ENCODE results near the gene RHOBTB3. TPM values are rescaled to one million over a fixed set of nuclear protein-coding genes. Genes with fewer than 3 reads are reported as not detected.

Gene RHOBTB3
- total RNA-seq, 1 experiment from 2014 or later, result 95.2 TPM

- Histone ChIP-seq H3K27me3 (ENCODE audit: control insufficient read depth, insufficient read depth, low read length) (no peaks in the 10 kb centered on the region), H3K9me3 (ENCODE audit: control insufficient read depth, insufficient read depth, low read depth, low read length) (no peaks in the 10 kb centered on the region), H3K27ac (ENCODE audit: low read length) (no peak overlapping the region; the same call in 1 of the 2 replicates), H3K4me1 (ENCODE audit: control insufficient read depth, insufficient read depth, low read length) (peaks cover 23% of the 10 kb centered on the region), H3K36me3 (ENCODE audit: control insufficient read depth, insufficient read depth, low read length) (peaks cover 2% of the 10 kb centered on the region; the same call in 1 of the 2 replicates), H3K4me3 (ENCODE audit: low read depth in 2 of 2, low read length in 2 of 2) (no peak overlapping the region)
- DNase-seq (ENCODE audit: low read depth, low spot score) (no peak), ATAC-seq (no peak)
- BruUV-seq (replicated peaks), result no TSS peak
- CTCF ChIA-PET, result interaction anchor here (0.9 kb wide), 1 partner anchor 71 kb away, joined by 3 read pairs; no protein-coding TSS in a partner anchor
- in situ Hi-C loops (cut with HindIII; ENCODE audit: low pct_unique_long_range_greater_than_20kb, low sequenced_read_pairs), result no loop called here
- POLR2A ChIA-PET, result interaction anchor here (1.2 kb wide), 1 partner anchor 88 kb away, joined by 3 read pairs; no protein-coding TSS in a partner anchor
- no peak for TF ChIP-seq POLR2AphosphoS5 (IDR thresholded peaks at IDR 0.05; ENCODE audit: low read depth, low read length)
- no peak for TF ChIP-seq REST (IDR thresholded peaks at IDR 0.05; ENCODE audit: insufficient read depth in 1 of 2, low read depth in 2 of 2, low read length in 1 of 2)
- TF ChIP-seq SIN3A (IDR thresholded peaks at IDR 0.05; ENCODE audit: borderline replicate concordance, insufficient read depth, low read depth, low read length), result no peak
- no peak for TF ChIP-seq TCF7L2 (IDR thresholded peaks at IDR 0.05; ENCODE audit: low read depth, low read length)
- TF ChIP-seq CTCF (IDR thresholded peaks at IDR 0.05), result no peak
- intact Hi-C loops (cut with micrococcal nuclease; ENCODE audit: unreplicated experiment), result no loop called here
Measured at GRCh38 chr5:95735406-95735805, 4.3 kb downstream of the RHOBTB3 start.

GRCh38 chr5:95738072-95738471, 6.9 kb downstream of the RHOBTB3 start:
- ChIA-PET POLR2A (no interaction called here), CTCF (interaction anchor here (0.6 kb wide), 2 partner anchors 17 to 54 kb away, joined by 4 to 7 read pairs; no protein-coding TSS in a partner anchor)

More at GRCh38 chr5:95738072-95738471, 6.9 kb downstream of the RHOBTB3 start:
- DNase-seq (ENCODE audit: low read depth, low spot score) (no peak), ATAC-seq (no peak)
- Histone ChIP-seq H3K27me3 (ENCODE audit: control insufficient read depth, insufficient read depth, low read length) (no peaks in the 10 kb centered on the region), H3K36me3 (ENCODE audit: control insufficient read depth, insufficient read depth, low read length) (0 out of 2 replicates have a peak, but pooled peaks cover 2% of the 10 kb centered on the region), H3K4me1 (ENCODE audit: control insufficient read depth, insufficient read depth, low read length) (peaks cover 21% of the 10 kb centered on the region), H3K4me3 (ENCODE audit: low read depth in 2 of 2, low read length in 2 of 2) (no peak overlapping the region), H3K27ac (ENCODE audit: low read length) (no peak overlapping the region), H3K9me3 (ENCODE audit: control insufficient read depth, insufficient read depth, low read depth, low read length) (no peaks in the 10 kb centered on the region)
- in situ Hi-C loops (cut with HindIII; ENCODE audit: low pct_unique_long_range_greater_than_20kb, low sequenced_read_pairs), result no loop called here
- intact Hi-C loops (cut with micrococcal nuclease; ENCODE audit: unreplicated experiment), result no loop called here
- TF ChIP-seq TCF7L2 (IDR thresholded peaks at IDR 0.05; ENCODE audit: low read depth, low read length) (no peak), CTCF (IDR thresholded peaks at IDR 0.05) (no peak), POLR2AphosphoS5 (IDR thresholded peaks at IDR 0.05; ENCODE audit: low read depth, low read length) (no peak), SIN3A (IDR thresholded peaks at IDR 0.05; ENCODE audit: borderline replicate concordance, insufficient read depth, low read depth, low read length) (no peak), REST (IDR thresholded peaks at IDR 0.05; ENCODE audit: insufficient read depth in 1 of 2, low read depth in 2 of 2, low read length in 1 of 2) (no peak)
- BruUV-seq (replicated peaks), result no TSS peak

Data from Panc1 (cell line).